ENCODE measurements around the gene DIS3L2.
"Not testable (repeated sequence)": the region's sequence is repeated elsewhere in the genome, so short reads cannot be mapped to it uniquely, and the experiment has no call there.

Gene DIS3L2

DNA sequence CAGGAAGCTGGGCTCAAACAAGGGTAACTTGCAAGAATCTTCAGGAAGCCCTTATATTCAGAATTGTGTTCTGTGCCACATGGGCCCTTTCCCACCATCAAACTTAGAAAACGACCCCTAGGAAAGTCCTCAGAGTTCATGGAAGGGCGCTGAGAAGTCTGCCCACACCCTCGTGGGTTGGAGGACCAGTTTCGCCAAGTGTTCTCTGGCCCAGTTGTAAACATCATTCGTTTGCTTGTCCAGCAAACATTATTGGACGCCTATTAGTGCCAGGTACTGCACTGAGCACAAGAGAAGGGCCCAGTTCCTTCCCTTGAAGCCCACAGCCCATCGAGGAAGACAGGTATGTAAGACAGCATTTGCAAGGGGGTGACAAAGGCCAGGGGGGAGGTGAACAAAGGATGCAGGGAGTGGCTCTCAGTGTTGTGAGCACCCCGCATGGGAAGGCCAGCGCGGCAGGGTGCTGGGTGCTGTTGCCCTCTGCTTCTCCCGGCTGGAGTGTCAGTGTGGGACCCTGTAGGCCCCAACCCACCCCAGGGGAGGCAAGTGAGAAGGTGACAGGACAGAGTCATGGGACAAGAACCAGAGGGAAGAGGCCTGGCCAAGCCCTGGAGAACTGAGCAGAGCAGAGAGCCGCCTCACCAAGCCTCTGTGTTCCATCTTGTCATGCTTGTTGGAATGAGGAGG, 356.8 kb downstream of the DIS3L2 start:
- TF ChIP-seq TAF1 (IDR thresholded peaks at IDR 0.05; ENCODE audit: borderline replicate concordance, low read depth, low read length): no peak
- TF ChIP-seq POLR2AphosphoS5 (IDR thresholded peaks at IDR 0.05; ENCODE audit: low read depth, low read length): no peak
- no peak for TF ChIP-seq POLR2A (IDR thresholded peaks at IDR 0.05; ENCODE audit: low read depth, low read length)
- DNase-seq (ENCODE audit: insufficient read length) (no peak), FAIRE-seq (no peak)

DNA sequence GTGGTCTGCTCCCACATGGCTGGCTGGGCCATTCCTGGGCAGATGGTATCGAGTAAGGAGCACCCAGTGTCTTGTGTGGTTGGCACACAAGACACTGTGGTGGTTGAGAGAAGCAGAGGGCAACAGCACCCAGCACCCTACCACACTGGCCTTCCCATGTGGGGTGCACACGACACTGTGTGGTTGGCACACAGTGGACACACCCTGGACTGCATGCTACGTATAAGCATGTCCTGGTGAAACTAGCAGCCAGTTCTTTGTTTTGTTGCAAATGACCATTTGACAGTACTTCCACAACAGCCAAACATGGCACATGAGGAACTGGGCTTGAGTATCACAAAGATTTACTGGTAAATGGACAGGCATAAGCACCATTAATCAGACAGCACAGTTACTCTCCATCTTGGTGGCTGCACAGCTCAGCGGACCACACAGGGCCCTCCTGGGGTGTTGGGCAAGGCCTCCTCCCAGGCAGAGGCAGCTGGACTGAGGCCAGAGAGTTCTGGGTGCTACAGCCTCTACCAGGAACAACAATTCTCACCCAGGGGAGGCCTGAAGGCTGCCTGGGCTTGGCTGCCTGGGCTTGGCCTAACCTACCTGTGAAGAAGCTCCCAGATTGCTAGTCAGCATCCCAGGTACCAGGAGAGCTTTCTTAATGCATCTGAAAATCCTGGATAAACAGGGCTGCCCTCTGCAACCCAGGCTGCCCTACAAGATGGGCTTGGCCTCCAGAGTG, 357.7 kb downstream of the DIS3L2 start:
- no peak for DNase-seq (ENCODE audit: insufficient read length)
- TF ChIP-seq POLR2AphosphoS5 (IDR thresholded peaks at IDR 0.05; ENCODE audit: low read depth, low read length): no peak
- no peak for TF ChIP-seq POLR2A (IDR thresholded peaks at IDR 0.05; ENCODE audit: low read depth, low read length)
- TF ChIP-seq TAF1 (IDR thresholded peaks at IDR 0.05; ENCODE audit: borderline replicate concordance, low read depth, low read length): no peak
- FAIRE-seq: no peak

DNA sequence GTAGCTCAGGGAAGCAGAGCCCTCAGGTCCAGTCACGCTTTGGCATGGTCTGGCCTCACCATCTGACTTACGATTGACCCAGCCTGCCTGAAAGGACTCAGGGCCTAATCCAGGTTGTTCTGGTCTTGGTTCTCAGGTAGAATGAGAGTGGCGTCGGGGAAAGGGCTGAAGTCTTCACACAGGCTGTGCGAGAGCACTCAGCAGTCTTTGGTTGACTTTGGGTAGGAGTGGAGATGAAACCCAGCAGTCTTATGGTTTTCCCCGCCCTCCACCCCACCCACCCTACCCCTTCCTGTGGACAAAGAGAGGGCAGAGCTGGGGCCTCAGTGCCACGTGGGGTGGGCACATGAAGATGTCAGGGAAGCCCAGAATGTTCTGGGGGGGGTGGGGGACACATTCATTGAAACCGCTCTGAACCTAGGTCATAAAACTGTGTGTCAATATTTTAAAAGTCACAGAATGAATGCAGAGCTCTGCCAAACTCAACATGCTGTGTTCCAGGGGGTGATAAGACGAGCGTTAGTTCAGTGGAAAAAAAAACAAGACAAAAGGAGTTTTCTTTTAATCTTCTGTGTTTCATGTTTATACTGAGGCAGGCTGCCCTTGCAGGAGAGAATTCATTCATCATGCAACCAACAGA, 358.4 kb downstream of the DIS3L2 start:
- DNase-seq (ENCODE audit: insufficient read length): no peak
- TF ChIP-seq POLR2A (IDR thresholded peaks at IDR 0.05; ENCODE audit: low read depth, low read length): no peak
- TF ChIP-seq POLR2AphosphoS5 (IDR thresholded peaks at IDR 0.05; ENCODE audit: low read depth, low read length): no peak
- TF ChIP-seq TAF1 (IDR thresholded peaks at IDR 0.05; ENCODE audit: borderline replicate concordance, low read depth, low read length): no peak
- FAIRE-seq: no peak

DNA sequence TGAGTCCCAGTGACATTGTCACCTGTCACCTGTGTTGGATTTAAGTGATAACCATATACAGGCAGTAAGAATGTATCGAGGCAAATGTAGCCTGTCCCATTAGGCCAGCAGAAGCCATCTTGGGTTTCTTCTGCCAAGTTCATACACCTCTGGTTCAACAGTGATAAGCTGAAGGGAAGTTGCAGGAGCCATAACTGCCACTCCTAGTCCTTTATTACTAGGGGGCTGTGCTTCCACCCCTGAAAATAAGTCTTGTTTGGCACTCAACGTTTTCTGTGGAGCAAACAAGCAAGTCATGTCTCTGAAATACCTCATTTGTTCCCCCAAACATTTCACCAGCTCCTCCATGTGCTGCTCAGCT, 358.9 kb downstream of the DIS3L2 start:
- no peak for TF ChIP-seq TAF1 (IDR thresholded peaks at IDR 0.05; ENCODE audit: borderline replicate concordance, low read depth, low read length)
- TF ChIP-seq POLR2AphosphoS5 (IDR thresholded peaks at IDR 0.05; ENCODE audit: low read depth, low read length): no peak
- TF ChIP-seq POLR2A (IDR thresholded peaks at IDR 0.05; ENCODE audit: low read depth, low read length): no peak
- DNase-seq (ENCODE audit: insufficient read length) (no peak), FAIRE-seq (no peak)

DNA sequence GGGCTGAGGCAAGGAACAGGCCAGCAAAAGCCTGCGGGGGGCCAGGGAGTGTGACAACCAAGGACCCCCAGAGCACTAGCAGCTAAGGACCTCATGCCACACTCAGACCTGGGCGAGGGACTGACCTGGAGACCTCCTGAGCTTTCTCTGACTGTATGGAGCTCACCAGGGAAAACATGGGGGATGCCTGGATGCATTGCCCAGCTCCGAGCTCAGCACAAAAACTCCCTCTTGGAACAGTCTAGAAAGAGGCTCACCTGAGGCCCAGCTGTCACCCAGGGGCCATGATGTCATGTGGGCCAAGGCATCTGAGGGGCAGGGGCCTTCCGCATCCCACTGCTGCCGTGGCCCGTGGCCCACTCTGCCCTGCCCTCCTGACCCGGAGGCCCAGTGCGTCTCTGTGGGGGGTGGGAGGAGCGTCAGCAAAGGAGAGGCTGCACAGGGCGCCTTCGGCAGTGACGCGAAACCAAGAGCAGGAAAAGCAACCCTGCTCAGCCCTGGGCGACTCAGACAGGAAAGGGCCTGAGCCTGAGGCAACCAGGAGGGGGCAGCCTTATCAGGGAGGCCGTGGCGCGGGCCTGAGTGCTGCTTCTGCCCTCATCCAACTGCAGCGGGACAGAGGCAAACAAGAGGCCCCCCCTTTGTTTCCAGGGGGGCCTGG, 359.8 kb downstream of the DIS3L2 start:
- TF ChIP-seq TAF1 (IDR thresholded peaks at IDR 0.05; ENCODE audit: borderline replicate concordance, low read depth, low read length) (no peak), POLR2A (IDR thresholded peaks at IDR 0.05; ENCODE audit: low read depth, low read length) (no peak), POLR2AphosphoS5 (IDR thresholded peaks at IDR 0.05; ENCODE audit: low read depth, low read length) (no peak)
- DNase-seq (ENCODE audit: insufficient read length) (no peak), FAIRE-seq (no peak)

DNA sequence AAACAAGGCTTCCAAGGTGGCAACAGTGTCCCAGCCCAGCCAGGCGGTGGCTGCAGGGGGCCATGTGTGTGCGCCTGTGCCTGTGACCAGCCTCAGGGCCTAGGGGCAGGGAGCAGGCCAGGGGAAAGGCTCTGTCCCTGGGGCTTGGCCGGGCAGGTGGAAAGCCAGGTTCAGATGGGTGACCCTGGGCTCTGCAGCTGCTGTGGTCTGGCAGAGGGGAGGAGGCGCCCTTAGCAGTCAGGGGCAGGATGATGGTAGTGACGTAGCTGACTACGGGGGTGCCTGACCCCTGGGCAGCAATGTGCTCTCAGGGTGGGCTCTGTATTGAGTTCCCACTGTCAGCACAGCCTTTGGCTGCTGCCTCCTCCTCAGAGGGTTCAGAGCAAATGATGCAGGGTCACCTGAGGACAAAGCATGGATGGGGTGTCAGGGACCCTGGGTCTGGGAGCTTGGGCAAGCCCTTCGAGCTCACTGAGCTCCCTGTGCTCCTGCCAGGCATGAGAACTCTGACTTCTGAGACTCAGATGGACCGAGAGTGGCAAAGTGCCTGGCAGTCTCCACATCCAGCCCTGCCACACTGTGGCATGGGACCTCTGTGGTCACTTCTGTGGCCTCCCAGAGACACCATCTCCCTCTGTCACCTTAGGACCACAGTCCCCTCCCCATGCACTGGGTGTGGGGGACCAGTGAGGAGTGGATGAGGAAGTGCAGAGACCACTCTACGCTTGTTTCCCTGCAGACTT, 360.5 kb downstream of the DIS3L2 start:
- DNase-seq (ENCODE audit: insufficient read length) (no peak), FAIRE-seq (no peak)

DNA sequence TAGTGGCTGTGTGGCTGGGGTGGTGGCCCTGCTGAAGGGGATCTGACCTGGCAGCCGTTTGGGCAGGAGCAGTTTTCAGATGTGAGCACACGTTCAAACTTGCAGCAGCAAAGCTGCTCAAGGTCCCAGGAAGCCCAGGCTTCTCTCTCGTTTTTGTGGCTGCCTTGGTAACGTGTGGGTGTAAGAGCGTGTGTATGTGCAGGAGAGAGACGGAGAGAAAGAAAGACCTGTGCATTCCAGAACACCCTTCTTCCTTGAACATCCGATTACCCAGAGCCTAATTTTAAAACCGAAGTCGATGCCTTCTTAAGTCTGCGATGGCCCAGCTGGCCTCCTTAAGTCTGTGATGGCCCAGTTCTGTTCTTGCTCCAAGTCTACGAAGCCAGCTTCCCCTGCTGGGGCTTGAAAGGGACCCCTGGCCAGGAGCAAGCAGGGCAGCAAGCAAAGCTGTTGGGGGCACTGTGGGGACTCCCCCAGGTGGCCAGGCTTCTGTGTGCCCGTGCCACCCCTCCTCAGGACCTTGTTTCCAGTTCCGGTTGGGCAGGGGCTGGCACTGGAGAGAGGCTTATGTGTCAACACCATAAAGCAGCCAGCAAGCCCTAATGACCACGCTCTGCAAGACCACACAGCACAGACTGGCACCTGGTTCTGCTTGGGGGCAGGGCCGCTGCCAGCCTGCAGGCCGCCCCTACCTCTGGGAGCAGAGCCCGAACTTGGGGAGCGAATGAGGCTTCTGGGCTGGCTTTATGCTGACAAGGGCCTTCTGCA, 361.2 kb downstream of the DIS3L2 start:
- FAIRE-seq: no peak
- no peak for TF ChIP-seq POLR2A (IDR thresholded peaks at IDR 0.05; ENCODE audit: low read depth, low read length)
- no peak for TF ChIP-seq POLR2AphosphoS5 (IDR thresholded peaks at IDR 0.05; ENCODE audit: low read depth, low read length)
- no peak for TF ChIP-seq TAF1 (IDR thresholded peaks at IDR 0.05; ENCODE audit: borderline replicate concordance, low read depth, low read length)
- no peak for DNase-seq (ENCODE audit: insufficient read length)

More for the DNA sequence above, 360.5 kb downstream of the DIS3L2 start:
- TF ChIP-seq POLR2A (IDR thresholded peaks at IDR 0.05; ENCODE audit: low read depth, low read length): no peak
- TF ChIP-seq POLR2AphosphoS5 (IDR thresholded peaks at IDR 0.05; ENCODE audit: low read depth, low read length): no peak
- no peak for TF ChIP-seq TAF1 (IDR thresholded peaks at IDR 0.05; ENCODE audit: borderline replicate concordance, low read depth, low read length)

DNA sequence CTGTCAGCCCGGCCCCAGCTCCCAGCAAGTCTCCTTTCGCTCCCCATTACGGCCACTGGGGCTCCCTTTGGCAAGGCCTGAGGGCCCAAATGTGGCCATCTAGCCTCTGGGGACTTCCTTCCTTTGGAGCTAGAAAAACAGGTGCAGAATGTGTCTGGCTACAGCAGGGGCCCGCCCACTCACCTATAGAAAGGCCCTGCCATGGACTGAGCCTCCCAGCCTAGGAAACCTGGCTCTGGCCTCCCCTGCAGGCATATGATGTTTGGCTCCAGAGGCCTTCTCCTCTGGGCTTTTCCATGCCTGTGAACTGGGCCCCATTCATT, 361.8 kb downstream of the DIS3L2 start:
- FAIRE-seq (no peak), DNase-seq (ENCODE audit: insufficient read length) (no peak)
- no peak for TF ChIP-seq POLR2A (IDR thresholded peaks at IDR 0.05; ENCODE audit: low read depth, low read length)
- TF ChIP-seq POLR2AphosphoS5 (IDR thresholded peaks at IDR 0.05; ENCODE audit: low read depth, low read length): no peak
- TF ChIP-seq TAF1 (IDR thresholded peaks at IDR 0.05; ENCODE audit: borderline replicate concordance, low read depth, low read length): no peak

DNA sequence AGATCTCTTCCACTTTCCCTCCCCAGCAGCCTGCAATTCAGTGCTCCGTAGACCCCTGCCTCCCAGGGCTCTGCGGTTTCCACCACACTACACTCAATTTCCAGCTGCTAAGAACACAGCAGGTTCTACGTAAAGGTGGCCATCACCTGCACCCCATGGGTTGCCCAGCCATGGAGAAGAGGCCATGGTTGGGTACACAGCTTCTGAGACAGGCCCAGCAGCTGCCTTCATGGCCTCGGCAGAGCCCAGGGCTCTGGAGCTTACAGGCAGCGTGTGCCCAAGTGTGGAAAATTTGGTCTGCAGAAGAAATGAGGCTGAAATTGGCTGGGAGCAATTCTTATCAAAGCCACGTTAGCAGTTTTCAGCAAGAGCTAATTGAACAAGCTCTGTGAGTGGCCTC, 362.5 kb downstream of the DIS3L2 start:
- not testable (repeated sequence) for DNase-seq (ENCODE audit: insufficient read length); FAIRE-seq

DNA sequence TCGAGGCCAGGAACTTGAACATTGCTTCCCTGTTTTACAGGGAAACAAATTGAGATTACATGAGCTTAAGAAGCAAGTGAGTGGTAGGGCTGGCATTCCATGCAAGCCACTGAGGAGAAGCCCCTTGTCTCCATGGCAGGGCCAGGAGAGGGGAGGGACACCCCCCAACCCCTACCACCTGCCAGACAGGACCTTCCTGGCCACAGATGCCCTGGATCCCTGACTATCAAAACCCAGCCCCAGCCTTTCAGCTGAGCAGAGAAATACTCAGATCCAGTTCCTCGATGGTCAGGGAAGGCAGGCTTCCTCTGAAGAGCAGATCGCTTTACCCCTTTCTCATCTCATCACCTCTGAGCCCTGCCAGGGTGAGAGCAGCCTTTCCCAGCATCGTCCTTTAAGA, 363.3 kb downstream of the DIS3L2 start:
- FAIRE-seq (no peak), DNase-seq (ENCODE audit: insufficient read length) (no peak)
- TF ChIP-seq POLR2AphosphoS5 (IDR thresholded peaks at IDR 0.05; ENCODE audit: low read depth, low read length) (no peak), POLR2A (IDR thresholded peaks at IDR 0.05; ENCODE audit: low read depth, low read length) (no peak), TAF1 (IDR thresholded peaks at IDR 0.05; ENCODE audit: borderline replicate concordance, low read depth, low read length) (no peak)

All from GM12892 (cell line).